IMR-90 (cell line): ENCODE data around the gene CAMTA1. TPM values are rescaled to one million over a fixed set of nuclear protein-coding genes. Genes with fewer than 3 reads are reported as not detected.

ENCODE experiments used
- ATAC-seq: fragments of 200-7000 bp; cut with Tn5 transposase; 2 replicates; pipeline ENCODE4 v1.9.1; 2020; ENCODE audit warnings: low read depth, mild to moderate bottlenecking, moderate library complexity
- BruUV-seq: library from RNA; stranded (reverse); fragments of 400-500 nt; replicated peaks from 2 replicates; lab custom pipeline; 2021; lab: Mats Ljungman, UMichigan
- CTCF ChIA-PET: fragments of 300-600 bp; formaldehyde crosslinking; extraction: SDS; loops from one replicate; lab custom pipeline; 2021; ENCODE audit warnings: antibody characterized with exemption; lab: Yijun Ruan, JAX
- POLR2A ChIA-PET: fragments of 300-600 bp; sonication (Branson Sonifier 250); formaldehyde crosslinking; loops from one replicate; lab custom pipeline; 2022; ENCODE audit warnings: antibody characterized with exemption; ENCODE audit not compliant: unreplicated experiment; lab: Charles Lee
- DNase-seq: peaks from one replicate; pipeline ENCODE4 v3.0.0; 2013
- H2AFZ ChIP-seq: replicated peaks from 2 replicates; pipeline ENCODE3; 2013; ENCODE audit warnings: low read length, mild to moderate bottlenecking; ENCODE audit not compliant: poor library complexity
- H2AK5ac ChIP-seq: 2 replicates; pipeline ENCODE4 v1.6.1; 2013; ENCODE audit warnings: low read depth, low read length, inconsistent platforms
- H2AK9ac ChIP-seq: replicated peaks from 2 replicates; pipeline ENCODE3; 2013; ENCODE audit warnings: mild to moderate bottlenecking, low read depth, low read length, moderate library complexity; ENCODE audit not compliant: poor library complexity
- H2BK120ac ChIP-seq: 2 replicates; pipeline ENCODE4 v1.6.1; 2013; ENCODE audit warnings: low read depth, low read length, inconsistent platforms
- H2BK15ac ChIP-seq: 3 replicates; pipeline ENCODE4 v1.6.1; 2013; ENCODE audit warnings: low read depth, low read length, inconsistent platforms
- H2BK20ac ChIP-seq: 2 replicates; pipeline ENCODE4 v1.6.1; 2013; ENCODE audit warnings: low read depth, mild to moderate bottlenecking, inconsistent platforms, low read length, moderate library complexity
- H2BK5ac ChIP-seq: 2 replicates; pipeline ENCODE4 v1.6.1; 2013; ENCODE audit warnings: mild to moderate bottlenecking, low read depth, low read length, inconsistent platforms; ENCODE audit not compliant: poor library complexity, severe bottlenecking
- H3K14ac ChIP-seq: replicated peaks from 2 replicates; pipeline ENCODE4 v1.6.1; 2013; ENCODE audit warnings: low read depth, low read length, inconsistent platforms
- H3K18ac ChIP-seq: 2 replicates; pipeline ENCODE4 v1.6.1; 2013; ENCODE audit warnings: low read depth, low read length, control low read depth
- H3K23ac ChIP-seq: 2 replicates; pipeline ENCODE4 v1.6.1; 2013; ENCODE audit warnings: low read depth, low read length, inconsistent platforms
- H3K27ac ChIP-seq: 2 replicates; pipeline ENCODE4 v1.5.1; 2013; ENCODE audit warnings: mild to moderate bottlenecking, control low read depth, low read length; ENCODE audit not compliant: insufficient read depth
- H3K27me3 ChIP-seq: 2 replicates; pipeline ENCODE4 v1.6.1; 2013; ENCODE audit warnings: low read length; ENCODE audit not compliant: control insufficient read depth, insufficient read depth
- H3K36me3 ChIP-seq: 2 replicates; pipeline ENCODE4 v1.6.1; 2013; ENCODE audit warnings: low read length, mixed read lengths; ENCODE audit not compliant: control insufficient read depth, insufficient read depth
- H3K4ac ChIP-seq: 2 replicates; pipeline ENCODE4 v1.6.1; 2013; ENCODE audit warnings: low read depth, low read length, inconsistent platforms
- H3K4me1 ChIP-seq: 2 replicates; pipeline ENCODE4 v1.6.1; 2013; ENCODE audit warnings: low read length, mixed read lengths; ENCODE audit not compliant: control insufficient read depth, insufficient read depth
- H3K4me2 ChIP-seq: 2 replicates; pipeline ENCODE4 v1.6.1; 2013; ENCODE audit warnings: low read depth, mild to moderate bottlenecking, control low read depth, low read length, moderate library complexity
- H3K4me3 ChIP-seq: 2 replicates; pipeline ENCODE4 v1.5.1; 2013; ENCODE audit warnings: low read depth, mild to moderate bottlenecking, control low read depth, low read length, moderate library complexity; ENCODE audit not compliant: insufficient read depth
- H3K56ac ChIP-seq: 2 replicates; pipeline ENCODE4 v1.6.1; 2013; ENCODE audit warnings: low read length, inconsistent platforms; ENCODE audit not compliant: insufficient read depth; ENCODE audit errors: extremely low read depth
- H3K79me1 ChIP-seq, 2 experiments: 2 replicates each; pipeline ENCODE4 v1.6.1; 2013; ENCODE audit warnings: low read length in 2 of 2, inconsistent platforms in 1 of 2, low read depth in 1 of 2
- H3K9ac ChIP-seq: 2 replicates; pipeline ENCODE4 v1.6.1; 2013; ENCODE audit warnings: low read depth, low read length, control low read depth
- H3K9me1 ChIP-seq: 2 replicates; pipeline ENCODE4 v1.6.1; 2013; ENCODE audit warnings: low read length, inconsistent platforms; ENCODE audit not compliant: insufficient read depth
- H3K9me3 ChIP-seq: 2 replicates; pipeline ENCODE4 v1.6.1; 2013; ENCODE audit warnings: low read length; ENCODE audit not compliant: control insufficient read depth, insufficient read depth
- H4K20me1 ChIP-seq: 2 replicates; pipeline ENCODE4 v1.6.1; 2013; ENCODE audit warnings: low read length, inconsistent platforms; ENCODE audit not compliant: insufficient read depth
- H4K5ac ChIP-seq: 2 replicates; pipeline ENCODE4 v1.6.1; 2013; ENCODE audit warnings: mild to moderate bottlenecking, low read depth, low read length, control low read depth
- H4K8ac ChIP-seq, 2 experiments: 2 replicates each; pipeline ENCODE4 v1.6.1; 2013; ENCODE audit warnings: low read depth in 2 of 2, low read length in 2 of 2, control low read depth in 1 of 2, inconsistent platforms in 1 of 2
- H4K91ac ChIP-seq: 2 replicates; pipeline ENCODE4 v1.6.1; 2013; ENCODE audit warnings: low read depth, low read length, inconsistent platforms; ENCODE audit not compliant: insufficient read depth
- RCOR1 ChIP-seq: IDR thresholded peaks from 2 replicates; pipeline ENCODE4 v1.6.1; 2012; ENCODE audit warnings: mild to moderate bottlenecking, low read length, improper control_type of control experiment; ENCODE audit not compliant: insufficient replicate concordance
- RFX5 ChIP-seq: IDR thresholded peaks from 2 replicates; pipeline ENCODE4 v1.8.0; 2012; ENCODE audit warnings: low read depth, mild to moderate bottlenecking, low read length, moderate library complexity
- WGBS, 2 experiments: methylation state at CpG; one replicate each; pipeline versions ENCODE4 v1.1.5 to v1.1.7; 2013; ENCODE audit warnings: missing lambda C conversion rate in 2 of 2; ENCODE audit not compliant: insufficient read length in 1 of 2; ENCODE audit errors: extremely low coverage in 2 of 2; 5-methylcytosine and 5-hydroxymethylcytosine counted together
- dilution Hi-C: fragments of 300-500 bp; cut with HindIII; formaldehyde crosslinking; loops from one replicate; pipeline ENCODE4 v1.14.3; 2018; ENCODE audit warnings: low sequenced_read_pairs; ENCODE audit not compliant: unreplicated experiment
- in situ Hi-C: fragments of 300-500 bp; cut with MboI; formaldehyde crosslinking; loops from 3 replicates; pipeline ENCODE4 v1.14.3; 2019; ENCODE audit warnings: low sequenced_read_pairs, inconsistent platforms, mixed read lengths
- intact Hi-C: fragments of 100-400 bp; cut with micrococcal nuclease; formaldehyde crosslinking; loops from 2 replicates; pipeline ENCODE4 v1.10.0; 2022
- polyA plus RNA-seq, 3 experiments: library from polyadenylated mRNA; depleted of rRNA; stranded (reverse); fragments of >200 nt; gene quantifications; 2 replicates each; pipeline ENCODE4 v1.2.3, GENCODE V29; 2012; ENCODE audit warnings: low replicate concordance in 1 of 3
- total RNA-seq: library from RNA; depleted of rRNA; stranded (reverse); fragments of >200 nt; gene quantifications from 2 replicates; pipeline ENCODE4 v1.2.3, GENCODE V29; 2012
- TF ChIP-seq, protein P1 (sequence below): fragments of 150-350 bp; IDR thresholded peaks from 2 replicates; pipeline ENCODE4 v1.6.1; 2017; ENCODE audit warnings: mild to moderate bottlenecking, antibody characterized with exemption, low read length, low read depth
- TF ChIP-seq, protein P2 (sequence below): conservative IDR thresholded peaks from 2 replicates; pipeline ENCODE4 v1.5.1; 2012; ENCODE audit warnings: mild to moderate bottlenecking, low read depth, low read length, improper control_type of control experiment

CAMTA1 gene
- total and polyA plus RNA-seq, 2 of the 4 experiments (the other 2 are of a cell fraction), result 35.5 to 74.3 TPM

DNA sequence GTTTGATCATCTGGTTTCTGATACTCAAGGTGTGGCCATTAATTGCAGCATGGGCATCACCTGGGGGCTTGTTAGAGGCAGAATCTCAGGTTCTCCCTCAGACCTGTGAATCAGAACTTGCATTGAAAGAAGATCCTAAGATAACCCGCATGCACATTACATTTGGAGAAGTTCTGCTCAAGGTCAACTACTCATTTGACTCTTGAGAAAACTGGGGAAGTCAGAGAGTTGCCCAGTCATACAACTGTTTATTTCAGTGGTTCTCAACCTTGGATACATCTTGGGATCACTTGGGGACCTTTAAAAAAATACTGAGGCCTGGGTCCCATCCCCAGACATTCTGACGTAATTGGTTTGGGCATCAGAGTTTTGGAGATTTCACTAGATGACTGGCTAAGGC, 30.5 kb downstream of the CAMTA1 start:
- no peak overlapping the region for H2BK20ac ChIP-seq
- no peak overlapping the region for H3K18ac ChIP-seq
- peaks cover 42 to 70% of the 10 kb centered on the region in 2 experiments for H3K79me1 ChIP-seq
- H3K9me1 ChIP-seq, result peaks cover 13% of the 10 kb centered on the region
- H3K9ac ChIP-seq, result no peak overlapping the region
- dilution Hi-C loops (no loop called here), intact Hi-C loops (no loop called here), in situ Hi-C loops (no loop called here)
- POLR2A ChIA-PET, result no interaction called here
- H4K91ac ChIP-seq, result no peak overlapping the region
- H3K27ac ChIP-seq, result no peak overlapping the region
- H3K36me3 ChIP-seq, result no peaks in the 10 kb centered on the region
- H4K8ac ChIP-seq, result no peak overlapping the region
- H2AK5ac ChIP-seq, result no peak overlapping the region
- DNase-seq (no peak), ATAC-seq (no peak)
- H3K4me1 ChIP-seq, result peaks cover 7% of the 10 kb centered on the region; the same call in 1 of the 2 replicates
- H3K4me2 ChIP-seq, result no peak overlapping the region
- H3K4ac ChIP-seq, result no peak overlapping the region
- H2BK5ac ChIP-seq, result no peak overlapping the region
- no peaks in the 10 kb centered on the region for H3K27me3 ChIP-seq
- H4K5ac ChIP-seq, result no peak overlapping the region
- H3K14ac ChIP-seq, result no peak overlapping the region
- TF ChIP-seq, protein P1, sequence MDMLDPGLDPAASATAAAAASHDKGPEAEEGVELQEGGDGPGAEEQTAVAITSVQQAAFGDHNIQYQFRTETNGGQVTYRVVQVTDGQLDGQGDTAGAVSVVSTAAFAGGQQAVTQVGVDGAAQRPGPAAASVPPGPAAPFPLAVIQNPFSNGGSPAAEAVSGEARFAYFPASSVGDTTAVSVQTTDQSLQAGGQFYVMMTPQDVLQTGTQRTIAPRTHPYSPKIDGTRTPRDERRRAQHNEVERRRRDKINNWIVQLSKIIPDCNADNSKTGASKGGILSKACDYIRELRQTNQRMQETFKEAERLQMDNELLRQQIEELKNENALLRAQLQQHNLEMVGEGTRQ, result no peak
- no peak for TF ChIP-seq RCOR1
- TF ChIP-seq, protein P2, sequence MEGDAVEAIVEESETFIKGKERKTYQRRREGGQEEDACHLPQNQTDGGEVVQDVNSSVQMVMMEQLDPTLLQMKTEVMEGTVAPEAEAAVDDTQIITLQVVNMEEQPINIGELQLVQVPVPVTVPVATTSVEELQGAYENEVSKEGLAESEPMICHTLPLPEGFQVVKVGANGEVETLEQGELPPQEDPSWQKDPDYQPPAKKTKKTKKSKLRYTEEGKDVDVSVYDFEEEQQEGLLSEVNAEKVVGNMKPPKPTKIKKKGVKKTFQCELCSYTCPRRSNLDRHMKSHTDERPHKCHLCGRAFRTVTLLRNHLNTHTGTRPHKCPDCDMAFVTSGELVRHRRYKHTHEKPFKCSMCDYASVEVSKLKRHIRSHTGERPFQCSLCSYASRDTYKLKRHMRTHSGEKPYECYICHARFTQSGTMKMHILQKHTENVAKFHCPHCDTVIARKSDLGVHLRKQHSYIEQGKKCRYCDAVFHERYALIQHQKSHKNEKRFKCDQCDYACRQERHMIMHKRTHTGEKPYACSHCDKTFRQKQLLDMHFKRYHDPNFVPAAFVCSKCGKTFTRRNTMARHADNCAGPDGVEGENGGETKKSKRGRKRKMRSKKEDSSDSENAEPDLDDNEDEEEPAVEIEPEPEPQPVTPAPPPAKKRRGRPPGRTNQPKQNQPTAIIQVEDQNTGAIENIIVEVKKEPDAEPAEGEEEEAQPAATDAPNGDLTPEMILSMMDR, result no peak
- TF ChIP-seq RFX5, result no peak
- no peak overlapping the region for H3K56ac ChIP-seq
- H2BK15ac ChIP-seq, result no peak overlapping the region
- H2AK9ac ChIP-seq, result no peak overlapping the region
- no peak overlapping the region for H3K23ac ChIP-seq
- no peak overlapping the region for H2AFZ ChIP-seq
- no CpG with 5 or more reads among the region's 2 CpGs for WGBS, 2 experiments
- peaks cover 27% of the 10 kb centered on the region for H4K20me1 ChIP-seq
- CTCF ChIA-PET, result no interaction called here
- no peaks in the 10 kb centered on the region for H3K9me3 ChIP-seq
- H2BK120ac ChIP-seq, result no peak overlapping the region
- no TSS peak for BruUV-seq
- no peak overlapping the region for H3K4me3 ChIP-seq
